PFSK-1 (cell line): Measurements from ENCODE around the gene AUTS2.

Experiments
- FOXP2 ChIP-seq: optimal IDR thresholded peaks from 2 replicates; pipeline ENCODE3; 2011; ENCODE audit warnings: borderline replicate concordance, control low read depth, inconsistent platforms; ENCODE audit not compliant: insufficient read depth; ENCODE audit errors: extremely low read length, extremely low read depth
- POLR2AphosphoS5 ChIP-seq: IDR thresholded peaks from 2 replicates; pipeline ENCODE4 v1.6.1; 2012; ENCODE audit warnings: low read depth, mild to moderate bottlenecking, control low read depth, low read length, moderate library complexity
- SIN3A ChIP-seq: IDR thresholded peaks from 2 replicates; pipeline ENCODE4 v1.6.1; 2012; ENCODE audit warnings: mild to moderate bottlenecking, low read length, moderate library complexity, borderline replicate concordance; ENCODE audit not compliant: insufficient read depth
- TAF1 ChIP-seq: IDR thresholded peaks from 2 replicates; pipeline ENCODE4 v1.6.1; 2012; ENCODE audit warnings: low read length, control low read depth, borderline replicate concordance; ENCODE audit not compliant: insufficient read depth
- TF ChIP-seq, protein P1 (sequence below), 2 experiments: IDR thresholded peaks; 2 replicates each; pipeline versions ENCODE4 v1.6.1 to v1.8.0; 2011 to 2012; ENCODE audit warnings: low read depth in 2 of 2, low read length in 2 of 2, control low read depth in 1 of 2, inconsistent platforms in 1 of 2, mild to moderate bottlenecking in 1 of 2, moderate library complexity in 1 of 2; ENCODE audit not compliant: insufficient read depth in 1 of 2

AUTS2 gene

DNA sequence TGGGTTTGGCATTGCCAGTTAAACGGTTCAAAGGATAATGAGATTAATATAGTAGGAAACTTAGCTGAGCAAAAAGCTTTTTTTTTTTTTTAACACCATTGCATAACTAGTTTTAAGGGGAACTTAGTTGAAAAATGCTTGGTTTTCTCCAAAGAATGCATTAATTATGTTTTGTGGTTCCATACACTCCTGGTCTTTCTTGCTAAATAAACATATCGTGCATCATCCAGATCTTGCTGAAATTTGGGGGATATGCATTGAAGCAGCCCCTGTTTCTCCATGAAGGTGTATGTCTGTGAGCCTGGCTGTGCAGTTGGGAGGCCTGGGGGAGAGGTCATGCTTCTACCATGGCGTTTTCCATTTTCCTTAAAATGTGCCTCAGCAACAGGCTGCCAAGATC, 975.4 kb downstream of the AUTS2 start:
- no peak for TF ChIP-seq SIN3A
- TF ChIP-seq, protein P1, sequence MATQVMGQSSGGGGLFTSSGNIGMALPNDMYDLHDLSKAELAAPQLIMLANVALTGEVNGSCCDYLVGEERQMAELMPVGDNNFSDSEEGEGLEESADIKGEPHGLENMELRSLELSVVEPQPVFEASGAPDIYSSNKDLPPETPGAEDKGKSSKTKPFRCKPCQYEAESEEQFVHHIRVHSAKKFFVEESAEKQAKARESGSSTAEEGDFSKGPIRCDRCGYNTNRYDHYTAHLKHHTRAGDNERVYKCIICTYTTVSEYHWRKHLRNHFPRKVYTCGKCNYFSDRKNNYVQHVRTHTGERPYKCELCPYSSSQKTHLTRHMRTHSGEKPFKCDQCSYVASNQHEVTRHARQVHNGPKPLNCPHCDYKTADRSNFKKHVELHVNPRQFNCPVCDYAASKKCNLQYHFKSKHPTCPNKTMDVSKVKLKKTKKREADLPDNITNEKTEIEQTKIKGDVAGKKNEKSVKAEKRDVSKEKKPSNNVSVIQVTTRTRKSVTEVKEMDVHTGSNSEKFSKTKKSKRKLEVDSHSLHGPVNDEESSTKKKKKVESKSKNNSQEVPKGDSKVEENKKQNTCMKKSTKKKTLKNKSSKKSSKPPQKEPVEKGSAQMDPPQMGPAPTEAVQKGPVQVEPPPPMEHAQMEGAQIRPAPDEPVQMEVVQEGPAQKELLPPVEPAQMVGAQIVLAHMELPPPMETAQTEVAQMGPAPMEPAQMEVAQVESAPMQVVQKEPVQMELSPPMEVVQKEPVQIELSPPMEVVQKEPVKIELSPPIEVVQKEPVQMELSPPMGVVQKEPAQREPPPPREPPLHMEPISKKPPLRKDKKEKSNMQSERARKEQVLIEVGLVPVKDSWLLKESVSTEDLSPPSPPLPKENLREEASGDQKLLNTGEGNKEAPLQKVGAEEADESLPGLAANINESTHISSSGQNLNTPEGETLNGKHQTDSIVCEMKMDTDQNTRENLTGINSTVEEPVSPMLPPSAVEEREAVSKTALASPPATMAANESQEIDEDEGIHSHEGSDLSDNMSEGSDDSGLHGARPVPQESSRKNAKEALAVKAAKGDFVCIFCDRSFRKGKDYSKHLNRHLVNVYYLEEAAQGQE (IDR thresholded peaks at IDR 0.05; ENCODE audit: insufficient read depth in 1 of 2, low read depth in 2 of 2, low read length in 2 of 2) = no peak

DNA sequence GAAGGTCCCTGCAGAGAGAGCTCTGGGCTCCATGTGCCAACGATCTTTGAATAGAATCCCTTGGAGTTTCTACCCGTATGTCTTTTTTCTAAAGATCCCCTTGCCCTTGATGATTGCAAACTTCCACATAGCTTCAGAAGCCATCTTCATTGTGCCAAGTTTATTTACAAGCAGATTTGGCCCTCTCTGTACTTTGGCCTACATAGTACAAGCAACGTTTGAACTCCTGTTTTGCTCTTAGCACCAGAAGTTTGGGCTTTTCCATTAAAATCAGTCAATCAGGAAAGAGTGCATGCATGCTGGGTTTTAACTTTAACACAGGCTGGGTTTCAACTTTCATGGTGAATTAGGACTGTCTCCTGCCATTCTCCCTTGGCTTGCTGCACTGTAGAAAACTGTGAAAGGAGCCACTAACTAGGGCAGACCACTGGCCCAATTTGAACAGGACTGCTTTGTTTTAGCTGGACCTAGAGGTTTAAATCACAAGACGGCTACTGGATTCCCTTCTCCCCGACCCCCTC, 976.1 kb downstream of the AUTS2 start:
- TF ChIP-seq, protein P1 (IDR thresholded peaks at IDR 0.05; ENCODE audit: insufficient read depth in 1 of 2, low read depth in 2 of 2, low read length in 2 of 2) = no peak
- no peak for TF ChIP-seq SIN3A
- no peak for TF ChIP-seq TAF1
- TF ChIP-seq FOXP2 = no peak
- no peak for TF ChIP-seq POLR2AphosphoS5

DNA sequence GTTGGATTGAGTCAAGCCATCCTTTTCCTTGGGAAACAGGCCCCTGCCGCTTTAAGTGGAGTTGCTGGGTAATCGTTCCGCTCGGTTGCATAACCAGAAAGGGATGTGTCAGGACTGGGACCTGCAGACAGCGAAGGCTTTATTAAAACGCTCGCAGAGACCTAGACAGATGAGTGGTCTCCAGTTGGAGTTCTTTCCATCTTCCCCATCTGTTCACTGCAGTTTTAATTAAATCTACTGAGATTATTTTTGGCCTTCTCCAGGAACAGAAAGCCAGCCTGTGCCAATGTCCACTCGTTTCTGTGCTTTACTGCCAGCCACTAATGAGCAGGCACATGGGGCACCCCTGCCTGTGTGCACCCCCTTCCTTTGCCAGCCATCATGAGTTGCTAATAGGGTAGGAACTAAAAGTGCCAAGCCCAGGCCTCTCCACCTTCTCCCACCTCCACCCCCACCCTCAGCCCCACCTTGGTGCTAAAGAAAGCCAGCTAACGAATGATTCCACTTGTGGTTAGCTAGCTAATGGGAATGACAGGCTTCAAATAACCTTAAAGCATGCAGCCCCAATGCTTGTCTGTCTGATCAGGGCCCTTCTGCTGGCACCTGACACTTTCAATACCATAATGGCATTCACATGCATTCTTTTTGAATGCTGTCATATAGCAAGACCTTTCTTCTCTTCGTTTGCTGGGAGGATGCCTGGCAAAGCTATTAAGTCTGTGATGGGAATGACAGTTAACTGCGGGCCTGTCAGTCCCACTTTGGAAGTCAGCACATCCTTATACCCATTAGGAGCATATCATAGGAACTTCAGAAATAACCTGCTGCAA, 976.9 kb downstream of the AUTS2 start:
- no peak for TF ChIP-seq SIN3A
- TF ChIP-seq, protein P1 (IDR thresholded peaks at IDR 0.05; ENCODE audit: insufficient read depth in 1 of 2, low read depth in 2 of 2, low read length in 2 of 2) = no peak
- TF ChIP-seq TAF1 = no peak
- TF ChIP-seq POLR2AphosphoS5 = no peak
- no peak for TF ChIP-seq FOXP2

DNA sequence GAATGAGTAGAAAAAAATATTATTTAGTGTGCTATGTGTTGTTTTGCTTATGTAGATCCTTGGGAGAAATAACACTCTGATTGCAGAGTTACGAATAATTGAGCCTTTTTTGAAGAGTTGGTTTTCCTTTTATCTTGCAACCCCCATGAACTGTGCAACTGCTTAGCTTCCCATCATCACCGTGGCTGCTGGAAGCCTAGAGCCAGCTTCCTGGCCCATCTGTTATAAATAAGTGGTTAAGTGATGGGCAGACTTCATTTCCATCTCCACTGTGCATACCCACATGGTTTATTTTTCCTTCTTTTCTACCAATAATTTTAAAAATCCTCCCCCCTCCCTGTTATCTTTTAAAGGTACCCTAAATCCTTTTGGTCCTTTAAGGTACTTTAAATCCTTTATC, 978.8 kb downstream of the AUTS2 start:
- TF ChIP-seq, protein P1 (IDR thresholded peaks at IDR 0.05; ENCODE audit: insufficient read depth in 1 of 2, low read depth in 2 of 2, low read length in 2 of 2) = no peak
- no peak for TF ChIP-seq POLR2AphosphoS5
- TF ChIP-seq FOXP2 = no peak
- no peak for TF ChIP-seq SIN3A
- TF ChIP-seq TAF1 = no peak

DNA sequence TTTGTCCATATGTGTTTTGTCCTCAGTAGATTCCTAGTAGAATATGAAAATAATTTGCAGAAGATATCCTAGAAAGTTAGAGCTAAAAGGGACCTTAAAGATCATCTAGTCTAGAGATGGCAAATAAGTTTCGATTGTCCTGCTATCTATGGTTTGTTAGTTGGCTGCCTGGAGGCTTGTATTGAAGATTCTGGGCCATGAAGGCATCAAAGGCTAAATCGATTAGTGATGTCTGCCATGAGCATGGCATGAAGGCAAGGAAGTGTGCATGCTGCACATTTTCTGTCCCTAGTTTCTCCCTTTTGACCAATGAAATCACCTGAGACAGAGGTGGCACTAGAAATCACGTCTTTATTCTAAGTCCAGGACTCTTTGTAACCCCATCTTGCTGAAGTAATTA, 979.9 kb downstream of the AUTS2 start:
- TF ChIP-seq TAF1 (no peak), POLR2AphosphoS5 (no peak), FOXP2 (no peak), SIN3A (no peak)
- TF ChIP-seq, protein P1 (IDR thresholded peaks at IDR 0.05; ENCODE audit: insufficient read depth in 1 of 2, low read depth in 2 of 2, low read length in 2 of 2) = no peak
